Astrocyte (in vitro differentiated cells and primary cell): ENCODE results near the gene GRK2. TPM values are rescaled to one million over a fixed set of nuclear protein-coding genes. Genes with fewer than 3 reads are reported as not detected.

ENCODE experiments used
- DNase-seq: peaks from one replicate; pipeline ENCODE4 v3.0.0-alpha.2; 2010; ENCODE audit warnings: low read depth
- FAIRE-seq: peaks from 2 replicates; lab custom pipeline; 2011; peaks lifted over from hg19 to GRCh38; lab: Jason Lieb, UNC
- H2AFZ ChIP-seq: 2 replicates; pipeline ENCODE4 v1.6.0; 2012; ENCODE audit warnings: low read depth, low read length, inconsistent platforms
- H3K27ac ChIP-seq: 2 replicates; pipeline ENCODE4 v1.5.1; 2011; ENCODE audit warnings: low read depth, low read length, inconsistent platforms
- H3K27me3 ChIP-seq: 2 replicates; pipeline ENCODE4 v1.6.0; 2011; ENCODE audit warnings: low read length, inconsistent platforms; ENCODE audit not compliant: insufficient read depth
- H3K36me3 ChIP-seq: 2 replicates; pipeline ENCODE4 v1.5.1; 2011; ENCODE audit warnings: low read length, inconsistent platforms; ENCODE audit not compliant: insufficient read depth
- H3K4me1 ChIP-seq: 2 replicates; pipeline ENCODE4 v1.5.1; 2011; ENCODE audit warnings: low read length, inconsistent platforms; ENCODE audit not compliant: insufficient read depth
- H3K4me2 ChIP-seq: 2 replicates; pipeline ENCODE4 v1.6.0; 2012; ENCODE audit warnings: low read length, inconsistent platforms
- H3K4me3 ChIP-seq: 2 replicates; pipeline ENCODE4 v1.5.1; 2011; ENCODE audit warnings: low read depth, mild to moderate bottlenecking, low read length, inconsistent platforms; ENCODE audit not compliant: insufficient read depth
- H3K79me2 ChIP-seq: 2 replicates; pipeline ENCODE4 v1.6.0; 2012; ENCODE audit warnings: mild to moderate bottlenecking, low read length, inconsistent platforms; ENCODE audit not compliant: insufficient read depth
- H3K9ac ChIP-seq: 2 replicates; pipeline ENCODE4 v1.6.0; 2012; ENCODE audit warnings: mild to moderate bottlenecking, low read length, inconsistent platforms
- H3K9me3 ChIP-seq: 2 replicates; pipeline ENCODE4 v1.5.1; 2012; ENCODE audit warnings: low read depth, mild to moderate bottlenecking, low read length, inconsistent platforms; ENCODE audit not compliant: insufficient read depth
- H4K20me1 ChIP-seq: 2 replicates; pipeline ENCODE4 v1.6.0; 2012; ENCODE audit warnings: low read length, inconsistent platforms; ENCODE audit not compliant: insufficient read depth
- H3K27ac Mint-ChIP-seq: one replicate; pipeline ENCODE4 v1.8.0; 2021; ENCODE audit warnings: mild to moderate bottlenecking, mixed read lengths; ENCODE audit not compliant: unreplicated experiment
- H3K27me3 Mint-ChIP-seq: one replicate; pipeline ENCODE4 v1.8.0; 2021; ENCODE audit warnings: low read depth, mixed read lengths; ENCODE audit not compliant: unreplicated experiment
- H3K36me3 Mint-ChIP-seq: one replicate; pipeline ENCODE4 v1.8.0; 2021; ENCODE audit warnings: low read depth, mixed read lengths; ENCODE audit not compliant: unreplicated experiment
- H3K4me1 Mint-ChIP-seq: one replicate; pipeline ENCODE4 v1.8.0; 2021; ENCODE audit warnings: low read depth, mixed read lengths; ENCODE audit not compliant: unreplicated experiment
- H3K4me3 Mint-ChIP-seq: one replicate; pipeline ENCODE4 v1.8.0; 2021; ENCODE audit warnings: mild to moderate bottlenecking, moderate library complexity, mixed read lengths; ENCODE audit not compliant: unreplicated experiment
- H3K9me3 Mint-ChIP-seq: one replicate; pipeline ENCODE4 v1.8.0; 2021; ENCODE audit warnings: mild to moderate bottlenecking, mixed read lengths; ENCODE audit not compliant: unreplicated experiment
- EZH2 ChIP-seq: IDR thresholded peaks from 2 replicates; pipeline ENCODE4 v1.6.1; 2012; ENCODE audit warnings: mild to moderate bottlenecking, low read length, inconsistent platforms; ENCODE audit not compliant: insufficient read depth
- total RNA-seq: library from RNA; stranded (reverse); gene quantifications from 2 replicates; pipeline ENCODE4 v1.2.1, GENCODE V29; 2021
- TF ChIP-seq, protein P1 (sequence below): IDR thresholded peaks from 2 replicates; pipeline ENCODE4 v1.5.1; 2011; ENCODE audit warnings: low read depth, mild to moderate bottlenecking, inconsistent platforms, low read length, moderate library complexity; ENCODE audit not compliant: insufficient read depth

GRK2 gene
- total RNA-seq, 1 donor from 2014 or later, result 34.0 TPM

DNA sequence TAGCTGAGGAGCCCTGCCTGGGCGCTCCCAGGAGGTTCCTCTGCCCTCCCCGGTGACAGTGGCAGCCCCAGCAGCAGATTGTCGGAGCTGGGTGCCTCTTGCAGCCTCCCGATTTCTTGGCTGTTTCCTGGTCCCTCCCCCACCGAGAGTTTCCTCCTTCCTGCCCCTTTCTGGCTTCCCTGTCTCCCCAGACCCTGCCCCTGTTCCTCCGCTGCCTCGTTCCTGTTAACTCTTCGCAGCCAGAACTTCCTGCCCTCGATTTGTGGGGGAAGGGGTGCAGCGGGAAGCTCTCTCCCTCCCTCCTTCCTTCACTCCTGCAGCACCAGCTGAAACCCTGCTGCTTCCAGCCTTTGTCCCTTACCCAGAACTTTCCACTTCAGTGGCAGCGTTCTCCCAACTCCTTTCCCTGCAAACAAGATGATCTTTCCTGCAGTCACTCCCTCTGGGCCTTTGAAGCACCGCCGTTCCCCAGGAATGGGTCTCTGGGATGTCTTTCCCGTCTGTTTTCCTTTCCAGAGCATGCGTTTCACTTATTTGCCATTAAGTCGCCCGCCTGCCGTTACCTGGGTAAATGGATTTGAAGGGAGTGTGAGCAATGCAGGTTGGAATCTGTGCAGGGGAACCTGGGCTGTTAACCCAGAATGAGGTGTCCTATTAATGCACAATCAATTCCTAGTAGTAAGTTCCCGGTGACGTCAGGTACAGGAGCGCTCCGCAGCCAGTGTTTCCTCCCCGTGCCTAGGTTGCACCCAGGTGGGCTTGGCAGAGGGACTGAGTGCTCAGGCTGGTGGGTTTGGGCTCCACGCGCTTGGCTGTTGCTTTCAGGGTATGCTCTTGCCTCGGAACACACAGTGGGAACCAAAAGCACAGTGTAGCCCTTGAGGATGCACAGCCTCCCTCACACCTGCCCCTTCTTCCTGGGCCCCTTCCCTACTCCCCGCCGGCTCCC lies 4.3 kb downstream of the GRK2 start:
- Histone ChIP-seq H3K27me3 (no peaks in the 10 kb centered on the region), H4K20me1 (peaks cover 64% of the 10 kb centered on the region), H3K9me3 (no peaks in the 10 kb centered on the region), H3K79me2 (peaks cover 95% of the 10 kb centered on the region), H3K9ac (peak overlapping the region; percentile 40), H3K4me1 (peaks cover 33% of the 10 kb centered on the region), H3K4me2 (peak overlapping the region; percentile 70), H3K4me3 (no peak overlapping the region), H2AFZ (peak overlapping the region; percentile 37), H3K27ac (no peak overlapping the region), H3K36me3 (no peaks in the 10 kb centered on the region)
- Mint-ChIP-seq H3K27ac (peak overlapping the region; percentile 37), H3K27me3 (no peaks in the 10 kb centered on the region), H3K36me3 (peaks cover 4% of the 10 kb centered on the region), H3K9me3 (no peaks in the 10 kb centered on the region), H3K4me1 (peaks cover 18% of the 10 kb centered on the region), H3K4me3 (peak overlapping the region; percentile 68)
- FAIRE-seq (no peak), DNase-seq (no peak)
- TF ChIP-seq EZH2, result no peak
- TF ChIP-seq, protein P1, sequence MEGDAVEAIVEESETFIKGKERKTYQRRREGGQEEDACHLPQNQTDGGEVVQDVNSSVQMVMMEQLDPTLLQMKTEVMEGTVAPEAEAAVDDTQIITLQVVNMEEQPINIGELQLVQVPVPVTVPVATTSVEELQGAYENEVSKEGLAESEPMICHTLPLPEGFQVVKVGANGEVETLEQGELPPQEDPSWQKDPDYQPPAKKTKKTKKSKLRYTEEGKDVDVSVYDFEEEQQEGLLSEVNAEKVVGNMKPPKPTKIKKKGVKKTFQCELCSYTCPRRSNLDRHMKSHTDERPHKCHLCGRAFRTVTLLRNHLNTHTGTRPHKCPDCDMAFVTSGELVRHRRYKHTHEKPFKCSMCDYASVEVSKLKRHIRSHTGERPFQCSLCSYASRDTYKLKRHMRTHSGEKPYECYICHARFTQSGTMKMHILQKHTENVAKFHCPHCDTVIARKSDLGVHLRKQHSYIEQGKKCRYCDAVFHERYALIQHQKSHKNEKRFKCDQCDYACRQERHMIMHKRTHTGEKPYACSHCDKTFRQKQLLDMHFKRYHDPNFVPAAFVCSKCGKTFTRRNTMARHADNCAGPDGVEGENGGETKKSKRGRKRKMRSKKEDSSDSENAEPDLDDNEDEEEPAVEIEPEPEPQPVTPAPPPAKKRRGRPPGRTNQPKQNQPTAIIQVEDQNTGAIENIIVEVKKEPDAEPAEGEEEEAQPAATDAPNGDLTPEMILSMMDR, result no peak

DNA sequence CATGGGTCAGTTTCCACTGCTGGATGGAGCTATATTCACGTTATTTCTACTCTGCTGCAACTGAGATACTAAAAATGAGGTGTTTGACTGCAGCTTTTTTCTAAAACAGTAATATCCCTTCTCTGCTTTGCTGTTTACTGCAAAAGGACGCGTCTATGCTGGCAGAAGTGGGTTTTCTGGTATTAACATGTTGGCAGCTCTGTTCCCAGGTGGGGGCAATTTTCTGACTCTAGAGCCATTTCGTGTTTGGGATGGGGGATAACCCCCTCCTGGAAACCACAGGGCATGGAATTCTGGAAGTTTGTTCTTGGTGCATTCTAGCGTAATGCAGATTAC lies 4.9 kb downstream of the GRK2 start:
- DNase-seq (no peak), FAIRE-seq (no peak)
- Histone ChIP-seq H3K4me2 (no peak overlapping the region), H4K20me1 (peaks cover 64% of the 10 kb centered on the region), H3K36me3 (no peaks in the 10 kb centered on the region), H3K79me2 (peaks cover 96% of the 10 kb centered on the region), H3K27me3 (no peaks in the 10 kb centered on the region), H2AFZ (no peak overlapping the region), H3K27ac (no peak overlapping the region), H3K9me3 (no peaks in the 10 kb centered on the region), H3K9ac (no peak overlapping the region), H3K4me1 (peaks cover 30% of the 10 kb centered on the region), H3K4me3 (no peak overlapping the region)
- no peak overlapping the region for H3K4me3 Mint-ChIP-seq
- peaks cover 4% of the 10 kb centered on the region for H3K36me3 Mint-ChIP-seq
- H3K9me3 Mint-ChIP-seq, result no peaks in the 10 kb centered on the region
- H3K27me3 Mint-ChIP-seq, result no peaks in the 10 kb centered on the region
- H3K27ac Mint-ChIP-seq, result no peak overlapping the region
- no peak for TF ChIP-seq EZH2
- TF ChIP-seq, protein P1, result no peak
- peaks cover 18% of the 10 kb centered on the region for H3K4me1 Mint-ChIP-seq
